K562 (cell line): ENCODE results near the gene PHLDA3. TPM values are rescaled to one million over a fixed set of nuclear protein-coding genes. Genes with fewer than 3 reads are reported as not detected.
A peak's percentile ranks its signal among the peaks of the same experiment; 100 is the strongest.

Source experiments
- ATAC-seq: fragments of 200-7000 bp; cut with Tn5 transposase; 3 replicates; pipeline ENCODE4 v1.9.1; 2020; ENCODE audit warnings: moderate library complexity
- BruUV-seq: library from RNA; stranded (reverse); fragments of 400-500 nt; replicated peaks from 2 replicates; lab custom pipeline; 2021; lab: Mats Ljungman, UMichigan
- CTCF ChIA-PET: fragments of 300-600 bp; formaldehyde crosslinking; extraction: SDS; loops from one replicate; lab custom pipeline; 2021; ENCODE audit warnings: low intra/inter-chr PET ratio; lab: Yijun Ruan, JAX
- POLR2A ChIA-PET: fragments of 300-600, 350-650 bp; sonication (Branson Sonifier 250); formaldehyde crosslinking; extraction: SDS; loops from one replicate; lab custom pipeline; 2021; ENCODE audit warnings: antibody characterized with exemption, inconsistent platforms; lab: Yijun Ruan, JAX
- DNase-seq, 4 experiments: peaks; one replicate each; pipeline versions ENCODE4 v3.0.0 to v3.0.0-alpha.2; 2011 to 2018; ENCODE audit warnings: low spot score in 3 of 4, mixed read lengths in 3 of 4; ENCODE audit errors: extremely low read depth in 1 of 4
- FAIRE-seq: peaks from 2 replicates; lab custom pipeline; 2011; peaks lifted over from hg19 to GRCh38; lab: Jason Lieb, UNC
- H2AFZ ChIP-seq: 2 replicates; pipeline ENCODE4 v1.6.0; 2011; ENCODE audit warnings: low read depth, low read length, control low read depth, inconsistent platforms
- H3K27ac ChIP-seq: fragments of 200-600 bp; 3 replicates; pipeline ENCODE4 v1.8.0; 2011; ENCODE audit warnings: low read depth, mild to moderate bottlenecking, control low read depth, inconsistent platforms, low read length, moderate library complexity, mixed read lengths; ENCODE audit errors: extremely low read depth
- H3K27me3 ChIP-seq, 2 experiments: fragments of 300-600 bp in 1 of 2; 2 replicates in 1 of 2; 3 replicates in 1 of 2; pipeline versions ENCODE4 v1.6.0 to v1.8.0; 2011; ENCODE audit warnings: inconsistent platforms in 2 of 2, low read length in 2 of 2, mild to moderate bottlenecking in 1 of 2, mixed read lengths in 1 of 2, moderate library complexity in 1 of 2; ENCODE audit not compliant: control insufficient read depth in 2 of 2, insufficient read depth in 2 of 2
- H3K36me3 ChIP-seq: fragments of 300-600 bp; 3 replicates; pipeline ENCODE4 v1.8.0; 2011; ENCODE audit warnings: mild to moderate bottlenecking, low read length, inconsistent platforms; ENCODE audit not compliant: control insufficient read depth, insufficient read depth
- H3K4me1 ChIP-seq, 2 experiments: fragments of 200-600 bp in 1 of 2; replicated peaks in 1 of 2; 2 replicates in 1 of 2; 3 replicates in 1 of 2; pipeline versions ENCODE4 v1.5.1 to v1.8.0; 2011; ENCODE audit warnings: inconsistent platforms in 2 of 2, low read length in 2 of 2, mild to moderate bottlenecking in 1 of 2, mixed read lengths in 1 of 2, moderate library complexity in 1 of 2; ENCODE audit not compliant: control insufficient read depth in 2 of 2, insufficient read depth in 2 of 2
- H3K4me2 ChIP-seq: 2 replicates; pipeline ENCODE4 v1.6.1; 2011; ENCODE audit warnings: low read length, control low read depth, inconsistent platforms, mixed read lengths; ENCODE audit not compliant: insufficient read depth
- H3K4me3 ChIP-seq: fragments of 200-600 bp; sonication (generic), shearing (Covaris generic); 2 replicates; pipeline ENCODE4 v1.5.1; 2016; ENCODE audit warnings: control low read depth, inconsistent platforms
- H3K79me2 ChIP-seq: fragments of 200-600 bp; 3 replicates; pipeline ENCODE4 v1.8.0; 2011; ENCODE audit warnings: low read length, inconsistent platforms; ENCODE audit not compliant: control insufficient read depth, insufficient read depth
- H3K9ac ChIP-seq, 2 experiments: 2 replicates each; pipeline versions ENCODE4 v1.6.0 to v1.6.1; 2011; ENCODE audit warnings: low read depth in 2 of 2, low read length in 2 of 2, control low read depth in 1 of 2, inconsistent platforms in 1 of 2, mild to moderate bottlenecking in 1 of 2, mixed read lengths in 1 of 2; ENCODE audit not compliant: insufficient read depth in 1 of 2
- H3K9me1 ChIP-seq: one replicate; pipeline ENCODE4 v1.6.0; 2011; ENCODE audit warnings: inconsistent platforms, mild to moderate bottlenecking, low read length, moderate library complexity; ENCODE audit not compliant: control insufficient read depth, insufficient read depth
- H3K9me3 ChIP-seq: replicated peaks from 2 replicates; pipeline ENCODE4 v1.5.1; 2011; ENCODE audit warnings: low read depth, low read length, inconsistent platforms; ENCODE audit not compliant: control insufficient read depth, insufficient read depth
- H4K20me1 ChIP-seq: replicated peaks from 2 replicates; pipeline ENCODE4 v1.6.1; 2011; ENCODE audit warnings: low read length, inconsistent platforms, mixed read lengths; ENCODE audit not compliant: control insufficient read depth, insufficient read depth
- CEBPZ ChIP-seq: fragments of 150-350 bp; IDR thresholded peaks from 2 replicates; pipeline ENCODE4 v1.6.1; 2014; ENCODE audit warnings: low read depth, mild to moderate bottlenecking, low read length, borderline replicate concordance
- NCOA1 ChIP-seq: fragments of 450-650 bp; IDR thresholded peaks from 2 replicates; pipeline ENCODE4 v1.6.1; 2016; ENCODE audit warnings: low read depth
- WGBS: fragments of 100-300 bp; shearing (Covaris generic); methylation state at CpG from one replicate; pipeline ENCODE4 v1.1.6; 2016; ENCODE audit warnings: low coverage, mixed read lengths; ENCODE audit not compliant: insufficient coverage; ENCODE audit errors: missing lambda C conversion rate; 5-methylcytosine and 5-hydroxymethylcytosine counted together
- in situ Hi-C: fragments of 300-500 bp; cut with MboI; formaldehyde crosslinking; loops from 4 replicates; pipeline ENCODE4 v1.15.0; 2018; ENCODE audit warnings: inconsistent platforms, mixed read lengths
- intact Hi-C: fragments of 100-400 bp; cut with micrococcal nuclease; formaldehyde crosslinking; loops from 2 replicates; pipeline ENCODE4 v1.14.2; 2022
- polyA plus RNA-seq, 8 experiments: library from polyadenylated mRNA; depleted of rRNA in 4 of 8; stranded (reverse) in 5 of 8; unstranded in 3 of 8; fragments of >200 nt; fragmentation: Nextera tagmentation in 2 of 8; fragmentation: Illumina TruSeq in 1 of 8; extraction: Ambion mirVana in 2 of 8; extraction: Trizol in 1 of 8; gene quantifications; 2 replicates each; pipeline versions ENCODE4 v1.2.1 to v1.2.3, GENCODE V29; 2011 to 2014; ENCODE audit warnings: inconsistent platforms in 1 of 8, missing spikeins in 1 of 8
- total RNA-seq, 7 experiments: library from RNA; depleted of rRNA in 6 of 7; stranded (reverse); fragments of >200 nt in 6 of 7; fragmentation: Illumina TruSeq in 2 of 7; extraction: Trizol in 2 of 7; gene quantifications; 2 replicates each; pipeline versions ENCODE4 v1.2.1 to v1.2.3, GENCODE V29; 2011 to 2021; ENCODE audit warnings: low replicate concordance in 1 of 7
- TF ChIP-seq, protein P1 (sequence below): sonication (generic); formaldehyde crosslinking; IDR thresholded peaks from 2 replicates; pipeline ENCODE4 v1.5.0; 2020; ENCODE audit warnings: missing genetic modification reagents

PHLDA3 gene
- total and polyA plus RNA-seq, 9 of the 15 experiments (the other 6 are each of a cell fraction or from before 2014, with no cell fraction given), result 0.11 to 0.27 TPM; not detected in 7

- TF ChIP-seq NCOA1, result no peak
Observed at GRCh38 chr1:201488830-201489589, 20.0 kb upstream of the PHLDA3 start (continued).

- in situ Hi-C loops, result no loop called here
- H3K27ac ChIP-seq, result no peak overlapping the region
- FAIRE-seq, result no peak
- no peak overlapping the region for H3K4me3 ChIP-seq
- no peaks in the 10 kb centered on the region for H3K9me1 ChIP-seq
- no peak overlapping the region for H3K4me2 ChIP-seq
- no peaks in the 10 kb centered on the region for H3K36me3 ChIP-seq
- no peaks in the 10 kb centered on the region; a peak in 1 of 5 replicates for H3K27me3 ChIP-seq
- no peak for DNase-seq
- H3K9ac ChIP-seq, result no peak overlapping the region
- TF ChIP-seq, protein P1, sequence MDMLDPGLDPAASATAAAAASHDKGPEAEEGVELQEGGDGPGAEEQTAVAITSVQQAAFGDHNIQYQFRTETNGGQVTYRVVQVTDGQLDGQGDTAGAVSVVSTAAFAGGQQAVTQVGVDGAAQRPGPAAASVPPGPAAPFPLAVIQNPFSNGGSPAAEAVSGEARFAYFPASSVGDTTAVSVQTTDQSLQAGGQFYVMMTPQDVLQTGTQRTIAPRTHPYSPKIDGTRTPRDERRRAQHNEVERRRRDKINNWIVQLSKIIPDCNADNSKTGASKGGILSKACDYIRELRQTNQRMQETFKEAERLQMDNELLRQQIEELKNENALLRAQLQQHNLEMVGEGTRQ (CRISPR knock-in tag), result peak; percentile 20; the same call in 1 of the 2 replicates
- TF ChIP-seq CEBPZ, result no peak
- TF ChIP-seq, all 486 proteins: peak for 1
- Histone ChIP-seq H4K20me1 (no peaks in the 10 kb centered on the region), H3K4me1 (peaks cover 0 to 3% of the 10 kb centered on the region in 2 experiments; a peak in 4 of 5 replicates), H2AFZ (no peak overlapping the region), H3K79me2 (no peaks in the 10 kb centered on the region), H3K9me3 (no peaks in the 10 kb centered on the region)
- intact Hi-C loops, result no loop called here
- BruUV-seq, result no TSS peak
- ATAC-seq, result no peak
- ChIA-PET CTCF (no interaction called here), POLR2A (interaction anchor here (1.1 to 2.7 kb wide), 5 partner anchors 9 to 244 kb away, joined by 3 to 12 read pairs (median 4); no protein-coding TSS in a partner anchor)
- WGBS, result 32% methylated on average over 2 of the region's 2 CpGs
Observed at GRCh38 chr1:201487742-201488141, 18.8 kb upstream of the PHLDA3 start.
